H1 (cell line): ENCODE data around the gene SUCNR1. TPM values are rescaled to one million over a fixed set of nuclear protein-coding genes. Genes with fewer than 3 reads are reported as not detected.

ENCODE experiments used
- CTCF ChIA-PET: fragments of 300-600 bp; sonication (Branson Sonifier 250); formaldehyde crosslinking; loops from one replicate; lab custom pipeline; 2021; ENCODE audit not compliant: partially characterized antibody; lab: Charles Lee
- POLR2A ChIA-PET: fragments of 300-600 bp; sonication (Branson Sonifier 250); formaldehyde crosslinking; loops from one replicate; lab custom pipeline; 2021; ENCODE audit warnings: inconsistent platforms; ENCODE audit not compliant: partially characterized antibody; lab: Charles Lee
- DNase-seq, 2 experiments: peaks; one replicate each; pipeline versions ENCODE4 v3.0.0 to v3.0.0-alpha.2; 2010 to 2022; ENCODE audit warnings: low spot score in 2 of 2, low read depth in 1 of 2, mixed read lengths in 1 of 2
- FAIRE-seq: peaks from 2 replicates; lab custom pipeline; 2011; peaks lifted over from hg19 to GRCh38; lab: Jason Lieb, UNC
- H2AFZ ChIP-seq: 2 replicates; pipeline ENCODE4 v1.8.1; 2012; ENCODE audit warnings: low read length, inconsistent platforms
- H2AK5ac ChIP-seq: 2 replicates; pipeline ENCODE4 v1.6.1; 2013; ENCODE audit warnings: low read depth, low read length
- H2BK120ac ChIP-seq: replicated peaks from 2 replicates; pipeline ENCODE3; 2013; ENCODE audit warnings: low read depth, low read length, inconsistent platforms
- H2BK12ac ChIP-seq: 2 replicates; pipeline ENCODE4 v1.6.1; 2013; ENCODE audit warnings: low read depth, low read length
- H2BK15ac ChIP-seq: 2 replicates; pipeline ENCODE4 v1.6.1; 2013; ENCODE audit warnings: low read length
- H2BK20ac ChIP-seq: 2 replicates; pipeline ENCODE4 v1.6.1; 2013; ENCODE audit warnings: low read length
- H2BK5ac ChIP-seq: 2 replicates; pipeline ENCODE4 v1.6.1; 2013; ENCODE audit warnings: low read depth, low read length
- H3K14ac ChIP-seq: 2 replicates; pipeline ENCODE4 v1.6.1; 2013; ENCODE audit warnings: inconsistent platforms; ENCODE audit not compliant: insufficient read length
- H3K18ac ChIP-seq: 2 replicates; pipeline ENCODE4 v1.6.1; 2013; ENCODE audit warnings: low read length; ENCODE audit errors: extremely low read depth
- H3K23ac ChIP-seq: 2 replicates; pipeline ENCODE4 v1.6.1; 2013; ENCODE audit warnings: inconsistent platforms; ENCODE audit not compliant: insufficient read length
- H3K23me2 ChIP-seq: 2 replicates; pipeline ENCODE4 v1.6.1; 2013; ENCODE audit warnings: low read depth, low read length
- H3K27ac ChIP-seq: 2 replicates; pipeline ENCODE4 v1.6.1; 2011; ENCODE audit warnings: low read depth, low read length, inconsistent platforms
- H3K27me3 ChIP-seq, 4 experiments: replicated peaks in 1 of 4; 1 replicate in 1 of 4; 2 replicates in 3 of 4; pipeline versions ENCODE4 v1.6.1 to v1.8.1; 2011 to 2013; ENCODE audit warnings: low read length in 3 of 4, mild to moderate bottlenecking in 3 of 4, inconsistent platforms in 2 of 4, mixed read lengths in 2 of 4, moderate library complexity in 1 of 4; ENCODE audit not compliant: control insufficient read depth in 3 of 4, insufficient read depth in 3 of 4; ENCODE audit errors: extremely low read depth in 1 of 4
- H3K36me3 ChIP-seq, 4 experiments: 2 replicates each; pipeline versions ENCODE4 v1.6.1 to v1.8.1; 2011 to 2013; ENCODE audit warnings: mild to moderate bottlenecking in 4 of 4, low read length in 3 of 4, moderate library complexity in 2 of 4, control low read depth in 1 of 4, inconsistent platforms in 1 of 4; ENCODE audit not compliant: insufficient read depth in 4 of 4, control insufficient read depth in 2 of 4
- H3K4ac ChIP-seq: replicated peaks from 2 replicates; pipeline ENCODE3; 2013; ENCODE audit warnings: low read length, low read depth, mixed read lengths, inconsistent platforms; ENCODE audit not compliant: insufficient read length
- H3K4me1 ChIP-seq, 4 experiments: replicated peaks in 1 of 4; 1 replicate in 1 of 4; 2 replicates in 3 of 4; pipeline versions ENCODE4 v1.6.1 to v1.8.1; 2011 to 2013; ENCODE audit warnings: low read length in 3 of 4, inconsistent platforms in 2 of 4, mixed read lengths in 1 of 4; ENCODE audit not compliant: insufficient read depth in 4 of 4, control insufficient read depth in 3 of 4
- H3K4me2 ChIP-seq, 2 experiments: 2 replicates each; pipeline versions ENCODE4 v1.6.1 to v1.8.1; 2011 to 2013; ENCODE audit warnings: low read depth in 2 of 2, low read length in 2 of 2, control low read depth in 1 of 2, inconsistent platforms in 1 of 2, mild to moderate bottlenecking in 1 of 2; ENCODE audit not compliant: insufficient read depth in 1 of 2
- H3K4me3 ChIP-seq, 4 experiments: fragments of 200-600, 300-600 bp in 1 of 4; sonication (generic), shearing (Covaris generic), sonication (Bioruptor Twin) in 1 of 4; 2 replicates each; pipeline versions ENCODE4 v1.5.1 to v1.8.1; 2011 to 2016; ENCODE audit warnings: low read length in 4 of 4, low read depth in 3 of 4, control low read depth in 2 of 4, inconsistent platforms in 2 of 4, mild to moderate bottlenecking in 2 of 4, mixed read lengths in 1 of 4, moderate library complexity in 1 of 4; ENCODE audit not compliant: insufficient read depth in 2 of 4; ENCODE audit errors: extremely low read depth in 1 of 4
- H3K56ac ChIP-seq: replicated peaks from 2 replicates; pipeline ENCODE3; 2013; ENCODE audit warnings: low read depth, mild to moderate bottlenecking, mixed read lengths, low read length, inconsistent platforms; ENCODE audit not compliant: insufficient read length
- H3K79me1 ChIP-seq: 2 replicates; pipeline ENCODE4 v1.6.1; 2013; ENCODE audit warnings: low read depth, low read length, control low read depth
- H3K79me2 ChIP-seq, 2 experiments: 2 replicates each; pipeline versions ENCODE4 v1.6.1 to v1.8.1; 2012 to 2013; ENCODE audit warnings: low read length in 2 of 2, mild to moderate bottlenecking in 2 of 2, inconsistent platforms in 1 of 2; ENCODE audit not compliant: insufficient read depth in 2 of 2, control insufficient read depth in 1 of 2
- H3K9ac ChIP-seq, 4 experiments: replicated peaks in 1 of 4; 1 replicate in 1 of 4; 2 replicates in 3 of 4; pipeline versions ENCODE4 v1.6.1 to v1.8.1; 2011 to 2013; ENCODE audit warnings: low read depth in 3 of 4, low read length in 3 of 4, control low read depth in 2 of 4, mild to moderate bottlenecking in 2 of 4, moderate library complexity in 2 of 4, inconsistent platforms in 1 of 4; ENCODE audit errors: extremely low read depth in 1 of 4
- H3K9me3 ChIP-seq, 2 experiments: 2 replicates each; pipeline versions ENCODE4 v1.6.1 to v1.8.1; 2012 to 2013; ENCODE audit warnings: mild to moderate bottlenecking in 2 of 2, moderate library complexity in 2 of 2, control low read depth in 1 of 2, inconsistent platforms in 1 of 2, low read depth in 1 of 2, low read length in 1 of 2, mixed read lengths in 1 of 2; ENCODE audit not compliant: insufficient read depth in 2 of 2
- H4K20me1 ChIP-seq, 2 experiments: replicated peaks in 1 of 2; 2 replicates each; pipeline versions ENCODE3 to v1.8.1; 2011 to 2013; ENCODE audit warnings: inconsistent platforms in 2 of 2, low read length in 2 of 2, mild to moderate bottlenecking in 1 of 2; ENCODE audit not compliant: insufficient read depth in 2 of 2, control insufficient read depth in 1 of 2
- H4K5ac ChIP-seq: 2 replicates; pipeline ENCODE4 v1.6.1; 2013; ENCODE audit warnings: low read length, low read depth, mixed read lengths, inconsistent platforms; ENCODE audit not compliant: insufficient read length
- H4K8ac ChIP-seq: 2 replicates; pipeline ENCODE4 v1.8.0; 2013; ENCODE audit warnings: mild to moderate bottlenecking, moderate library complexity, low read length, inconsistent platforms; ENCODE audit not compliant: insufficient read depth; ENCODE audit errors: extremely low read depth
- H4K91ac ChIP-seq: replicated peaks from 2 replicates; pipeline ENCODE3; 2013; ENCODE audit warnings: low read length, mixed read lengths, inconsistent platforms; ENCODE audit not compliant: insufficient read length
- BRCA1 ChIP-seq: IDR thresholded peaks from 2 replicates; pipeline ENCODE4 v1.6.1; 2012; ENCODE audit warnings: low read depth, low read length, improper control_type of control experiment
- CTBP2 ChIP-seq: IDR thresholded peaks from 2 replicates; pipeline ENCODE4 v1.7.0; 2011; ENCODE audit warnings: borderline replicate concordance, mild to moderate bottlenecking, moderate library complexity, mixed read lengths, low read length; ENCODE audit not compliant: insufficient read depth, insufficient read length
- CTCF ChIP-seq, 3 experiments: IDR thresholded peaks; 1 replicate in 2 of 3; 2 replicates in 1 of 3; pipeline versions ENCODE4 v1.5.1 to v1.6.1; 2011; ENCODE audit warnings: low read length in 3 of 3, mild to moderate bottlenecking in 3 of 3, inconsistent platforms in 2 of 3, low read depth in 1 of 3, moderate library complexity in 1 of 3; ENCODE audit not compliant: insufficient read depth in 1 of 3; ENCODE audit errors: control extremely low read depth in 1 of 3
- EGR1 ChIP-seq: IDR thresholded peaks from 2 replicates; pipeline ENCODE4 v1.6.1; 2011; ENCODE audit warnings: low read depth, low read length, borderline replicate concordance
- HDAC6 ChIP-seq: IDR thresholded peaks from one replicate; pipeline ENCODE4 v1.7.1; 2012; ENCODE audit warnings: low read depth, mild to moderate bottlenecking, inconsistent platforms, low read length, moderate library complexity
- JUN ChIP-seq: IDR thresholded peaks from 2 replicates; pipeline ENCODE4 v1.6.1; 2011; ENCODE audit warnings: low read depth, mild to moderate bottlenecking, improper control_type of control experiment, low read length
- KDM5A ChIP-seq: fragments of 200-600 bp; IDR thresholded peaks from 2 replicates; pipeline ENCODE4 v1.7.1; 2012; ENCODE audit warnings: mild to moderate bottlenecking, low read length, inconsistent platforms, mixed read lengths
- POLR2A ChIP-seq, 2 experiments: IDR thresholded peaks; 1 replicate in 1 of 2; 2 replicates in 1 of 2; pipeline ENCODE4 v1.6.1; 2011; ENCODE audit warnings: low read depth in 2 of 2, low read length in 2 of 2, mild to moderate bottlenecking in 2 of 2; ENCODE audit errors: control extremely low read depth in 1 of 2
- SP1 ChIP-seq: IDR thresholded peaks from 2 replicates; pipeline ENCODE4 v1.6.1; 2011; ENCODE audit warnings: low read depth, low read length
- TAF1 ChIP-seq: IDR thresholded peaks from 2 replicates; pipeline ENCODE4 v1.6.1; 2011; ENCODE audit warnings: mild to moderate bottlenecking, low read depth, low read length
- USF2 ChIP-seq: IDR thresholded peaks from 2 replicates; pipeline ENCODE4 v1.6.1; 2011; ENCODE audit warnings: low read length, improper control_type of control experiment
- YY1 ChIP-seq: IDR thresholded peaks from 2 replicates; pipeline ENCODE4 v1.6.1; 2011; ENCODE audit warnings: low read depth, mild to moderate bottlenecking, low read length
- WGBS, 2 experiments: shearing (Covaris generic) in 1 of 2; methylation state at CpG; one replicate each; pipeline versions ENCODE4 v1.1.6 to v1.1.7; 2013 to 2015; ENCODE audit warnings: low lambda C conversion rate in 2 of 2, mixed read lengths in 2 of 2, inconsistent platforms in 1 of 2, low coverage in 1 of 2, missing lambda C conversion rate in 1 of 2; ENCODE audit not compliant: insufficient replicate concordance in 2 of 2, insufficient coverage in 1 of 2, insufficient read length in 1 of 2; ENCODE audit errors: extremely low coverage in 1 of 2, missing lambda C conversion rate in 1 of 2; 5-methylcytosine and 5-hydroxymethylcytosine counted together
- polyA plus RNA-seq, 7 experiments: library from polyadenylated mRNA; depleted of rRNA in 3 of 7; stranded (reverse) in 5 of 7; unstranded in 2 of 7; fragments of >200 nt in 5 of 7; fragments of 200-250 nt in 2 of 7; gene quantifications; 1 replicate in 5 of 7; 2 replicates in 1 of 7; 4 replicates in 1 of 7; pipeline versions ENCODE4 v1.2.1 to v1.2.3, GENCODE V29; 2011 to 2013; ENCODE audit warnings: missing spikeins in 2 of 7, mixed read lengths in 2 of 7
- total RNA-seq: library from RNA; stranded (reverse); fragmentation: NEBNext Ultra II Directional; extraction: Animal tissue kit (Norgen Biotek cat#: 25700); gene quantifications from 2 replicates; pipeline ENCODE4 v1.2.1, GENCODE V29; 2021

SUCNR1 gene
- total and polyA plus RNA-seq, 2 of the 8 experiments (the other 6 are each of a cell fraction or from before 2014, with no cell fraction given): not detected

GRCh38 chr3:151879037-151879436, 5.6 kb downstream of the SUCNR1 start:
- WGBS, 2 experiments: 50% methylated on average over 1 of the region's 1 CpG; no CpG with 5 or more reads in 1 of the 2 experiments
- no peak overlapping the region for H3K9ac ChIP-seq
- H3K27me3 ChIP-seq: no peaks in the 10 kb centered on the region
- no peak overlapping the region for H3K18ac ChIP-seq
- H4K20me1 ChIP-seq: no peaks in the 10 kb centered on the region
- no peak overlapping the region for H3K27ac ChIP-seq
- FAIRE-seq (no peak), DNase-seq (no peak)
- no peaks in the 10 kb centered on the region for H3K23me2 ChIP-seq
- no peak overlapping the region for H2BK12ac ChIP-seq
- H3K14ac ChIP-seq: no peak overlapping the region
- POLR2A ChIA-PET: no interaction called here
- H2BK20ac ChIP-seq: no peak overlapping the region
- H2BK5ac ChIP-seq: no peak overlapping the region
- no peak overlapping the region for H3K4me3 ChIP-seq
- H4K8ac ChIP-seq: no peak overlapping the region
- H2BK120ac ChIP-seq: no peak overlapping the region
- H3K4ac ChIP-seq: no peak overlapping the region
- H3K4me2 ChIP-seq: no peak overlapping the region
- no peak overlapping the region for H2AK5ac ChIP-seq
- no peaks in the 10 kb centered on the region for H3K9me3 ChIP-seq
- H3K79me2 ChIP-seq: no peaks in the 10 kb centered on the region
- H3K79me1 ChIP-seq: no peaks in the 10 kb centered on the region
- no peaks in the 10 kb centered on the region for H3K36me3 ChIP-seq
- CTCF ChIA-PET: no interaction called here
- no peak overlapping the region for H2AFZ ChIP-seq
- no peak overlapping the region for H3K23ac ChIP-seq
- no peak overlapping the region for H4K91ac ChIP-seq
- H3K4me1 ChIP-seq: no peaks in the 10 kb centered on the region
- no peak overlapping the region for H3K56ac ChIP-seq
- no peak overlapping the region for H2BK15ac ChIP-seq
- H4K5ac ChIP-seq: no peak overlapping the region
- TF ChIP-seq KDM5A (no peak), CTCF (IDR thresholded peaks at IDR 0.05; ENCODE audit: control extremely low read depth in 1 of 3, insufficient read depth in 1 of 3, low read depth in 1 of 3, low read length in 3 of 3) (no peak), TAF1 (no peak), JUN (no peak), HDAC6 (no peak), YY1 (no peak), POLR2A (IDR thresholded peaks at IDR 0.05; ENCODE audit: control extremely low read depth in 1 of 2, low read depth in 2 of 2, low read length in 2 of 2) (no peak), BRCA1 (no peak), SP1 (no peak), USF2 (no peak), CTBP2 (no peak), EGR1 (no peak)
